ENCODE results near the gene SUMO2.

- TF ChIP-seq TAF1 (IDR thresholded peaks at IDR 0.05; ENCODE audit: low read depth) (no peak), USF1 (IDR thresholded peaks at IDR 0.05) (no peak), TCF12 (IDR thresholded peaks at IDR 0.05; ENCODE audit: low read depth) (no peak), YY1 (IDR thresholded peaks at IDR 0.05; ENCODE audit: low read depth) (no peak), EP300 (IDR thresholded peaks at IDR 0.05; ENCODE audit: borderline replicate concordance) (no peak), CEBPB (IDR thresholded peaks at IDR 0.05) (no peak), EGR1 (IDR thresholded peaks at IDR 0.05) (no peak)
These were observed 27.6 kb downstream of the SUMO2 start for GRCh38 chr17:75155191-75155601.

Measured in Ishikawa (cell line).